Activated naive CD8-positive, alpha-beta T cell treated with anti-CD3 and anti-CD28 coated beads, Interleukin-2, amount 50 U/mL, for 24 hours (primary cell): Measurements from ENCODE around the gene TTLL11.

ENCODE experiments used
- ATAC-seq: fragments of 150-1000 bp; cut with Tn5 transposase; one replicate; pipeline ENCODE4 v1.10.0; 2021
- DNase-seq: peaks from one replicate; pipeline ENCODE4 v3.0.0; 2021
- H3K27ac Mint-ChIP-seq: one replicate; pipeline ENCODE4 v1.8.0; 2021; ENCODE audit warnings: mild to moderate bottlenecking, mixed read lengths
- H3K27me3 Mint-ChIP-seq: one replicate; pipeline ENCODE4 v1.8.0; 2021; ENCODE audit warnings: mixed read lengths
- H3K36me3 Mint-ChIP-seq: one replicate; pipeline ENCODE4 v1.8.0; 2021; ENCODE audit warnings: low read depth, mixed read lengths
- H3K4me1 Mint-ChIP-seq: one replicate; pipeline ENCODE4 v1.8.0; 2021; ENCODE audit warnings: mixed read lengths
- H3K4me3 Mint-ChIP-seq: one replicate; pipeline ENCODE4 v1.8.0; 2021; ENCODE audit warnings: mild to moderate bottlenecking, moderate library complexity, mixed read lengths
- H3K9me3 Mint-ChIP-seq: one replicate; pipeline ENCODE4 v1.8.0; 2021; ENCODE audit warnings: mixed read lengths

Gene TTLL11

DNA sequence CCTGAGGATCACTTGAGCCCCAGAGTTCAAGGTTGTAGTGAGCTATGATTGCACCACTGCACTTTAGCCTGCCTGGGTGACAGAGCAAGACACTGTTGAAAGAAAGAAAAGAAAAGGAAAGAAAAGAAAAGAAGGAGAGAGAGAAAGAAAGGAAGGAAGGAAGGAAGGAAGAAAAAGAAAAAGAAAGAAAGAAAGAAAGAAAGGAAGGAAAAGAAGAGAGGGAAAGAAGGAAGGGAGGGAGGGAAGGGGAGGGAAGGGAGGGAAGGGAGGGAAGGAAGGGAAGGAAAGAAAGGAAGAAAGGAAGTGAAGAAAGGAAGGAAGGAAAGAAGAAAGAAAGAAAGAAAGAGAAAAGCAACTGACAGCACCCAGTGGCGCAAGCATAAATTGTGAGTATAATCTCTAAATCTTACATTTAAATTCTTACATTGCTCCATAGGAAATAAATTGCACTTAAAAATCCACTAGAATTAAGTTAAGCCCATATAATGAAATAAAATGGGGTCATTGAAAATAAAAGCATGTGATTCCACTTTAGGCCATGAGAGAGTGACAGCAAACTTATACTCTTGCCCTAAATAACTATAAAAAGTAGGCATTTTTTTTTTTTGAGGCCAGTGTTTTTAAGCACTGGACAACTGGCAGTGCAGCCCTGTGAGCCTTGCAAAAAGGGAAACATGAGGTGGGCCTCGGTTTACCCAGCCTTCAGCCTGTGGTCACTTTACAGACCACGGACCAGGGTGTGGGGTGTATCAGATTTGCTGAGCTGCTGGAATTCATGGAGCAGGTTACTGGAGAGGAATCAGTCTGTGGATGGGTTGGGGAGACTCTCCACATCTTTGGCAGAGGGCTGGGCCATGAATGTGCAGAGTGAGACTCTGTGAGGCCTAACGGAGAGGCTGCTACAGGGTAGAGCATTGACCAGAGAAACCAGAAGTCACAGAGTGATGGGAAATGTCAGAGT is 175.5 kb downstream of the TTLL11 start:
- Mint-ChIP-seq H3K27ac (no peak overlapping the region), H3K27me3 (no peaks in the 10 kb centered on the region), H3K4me3 (no peak overlapping the region), H3K36me3 (no peaks in the 10 kb centered on the region), H3K9me3 (no peaks in the 10 kb centered on the region), H3K4me1 (no peaks in the 10 kb centered on the region)
- DNase-seq: no peak
- no peak for ATAC-seq

DNA sequence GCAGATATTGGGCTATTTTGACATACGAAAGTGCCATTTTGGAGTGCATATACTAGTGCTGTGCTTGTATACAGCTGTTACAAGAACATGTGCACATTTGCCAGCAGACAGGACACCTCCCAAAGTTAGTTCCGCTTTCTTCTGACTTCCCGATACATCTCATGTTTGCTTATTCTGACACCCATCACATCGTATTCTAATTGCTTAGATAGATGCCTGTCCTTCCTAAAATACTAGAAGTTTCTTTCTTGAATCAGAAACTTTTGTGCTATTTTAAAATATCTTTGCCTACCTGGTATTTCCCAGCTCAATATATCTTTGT is 177.8 kb downstream of the TTLL11 start:
- no peak for ATAC-seq
- Mint-ChIP-seq H3K4me1 (no peaks in the 10 kb centered on the region), H3K27ac (no peak overlapping the region), H3K4me3 (no peak overlapping the region), H3K27me3 (no peaks in the 10 kb centered on the region), H3K9me3 (no peaks in the 10 kb centered on the region), H3K36me3 (no peaks in the 10 kb centered on the region)
- DNase-seq: no peak

DNA sequence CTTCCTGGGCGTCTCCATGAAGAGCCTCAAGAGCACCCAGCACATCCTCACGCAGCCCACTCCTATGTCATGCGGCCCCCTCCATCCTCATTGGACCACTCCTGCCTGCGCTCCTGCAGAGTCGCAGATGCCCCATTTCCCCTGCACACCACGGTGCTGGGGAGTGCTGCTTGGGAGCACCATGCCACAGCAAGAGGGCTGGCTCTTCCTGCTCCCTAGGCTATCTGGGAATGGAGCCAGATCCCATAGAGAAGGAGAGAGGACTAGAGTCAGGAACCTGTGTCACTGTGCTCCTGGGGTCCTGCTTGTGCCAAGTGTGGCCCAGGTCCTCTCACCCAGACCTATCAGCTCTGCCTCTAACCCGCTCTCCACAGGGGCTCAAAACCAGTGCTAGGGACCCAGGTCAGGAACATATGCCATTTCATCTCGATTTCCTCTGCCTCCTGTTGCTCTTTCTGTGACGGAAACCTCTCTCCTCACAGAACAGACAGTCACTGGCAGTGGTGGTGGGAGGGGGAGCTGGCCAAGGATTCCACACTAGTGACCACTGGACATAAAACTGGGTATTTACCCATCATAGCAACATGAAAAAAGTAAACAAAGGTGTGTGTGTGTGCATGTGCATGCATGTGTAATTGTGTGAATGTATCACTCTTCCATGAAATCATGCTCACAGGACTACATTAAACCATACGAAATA is 178.4 kb downstream of the TTLL11 start:
- ATAC-seq (no peak), DNase-seq (no peak)
- Mint-ChIP-seq H3K27me3 (no peaks in the 10 kb centered on the region), H3K9me3 (no peaks in the 10 kb centered on the region), H3K4me3 (no peak overlapping the region), H3K27ac (no peak overlapping the region), H3K4me1 (no peaks in the 10 kb centered on the region), H3K36me3 (no peaks in the 10 kb centered on the region)

DNA sequence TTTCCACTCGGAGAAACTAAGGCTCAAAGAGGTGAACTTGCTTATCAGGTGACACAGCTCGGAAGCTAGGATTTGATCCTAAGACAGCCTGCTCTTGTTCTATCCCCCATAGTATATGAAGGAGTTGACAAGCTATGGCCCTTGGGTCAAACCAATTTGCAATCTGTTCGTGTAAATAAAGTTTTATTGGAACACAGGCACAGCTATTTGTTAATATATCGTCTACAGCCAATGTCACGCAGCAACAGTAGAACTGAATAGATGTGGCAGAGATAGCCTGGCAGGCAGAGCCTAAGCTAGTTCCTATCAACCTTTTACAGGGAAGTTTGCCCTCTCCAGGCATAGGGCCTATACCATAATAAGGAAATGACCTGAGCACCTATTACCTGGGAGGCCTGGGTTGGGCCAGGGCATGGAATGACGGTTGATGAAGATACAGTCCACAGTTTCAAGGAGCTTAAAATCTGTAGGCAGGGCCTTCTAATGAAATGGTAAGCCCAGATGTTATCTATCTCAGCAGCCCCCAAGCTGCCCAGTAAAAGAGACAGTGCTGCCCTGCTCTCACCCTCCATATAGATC is 179.0 kb downstream of the TTLL11 start:
- no peak overlapping the region for H3K4me3 Mint-ChIP-seq
- H3K36me3 Mint-ChIP-seq: no peaks in the 10 kb centered on the region
- H3K4me1 Mint-ChIP-seq: no peaks in the 10 kb centered on the region
- no peak overlapping the region for H3K27ac Mint-ChIP-seq
- DNase-seq: no peak
- ATAC-seq: no peak
- no peaks in the 10 kb centered on the region for H3K9me3 Mint-ChIP-seq
- H3K27me3 Mint-ChIP-seq: no peaks in the 10 kb centered on the region

DNA sequence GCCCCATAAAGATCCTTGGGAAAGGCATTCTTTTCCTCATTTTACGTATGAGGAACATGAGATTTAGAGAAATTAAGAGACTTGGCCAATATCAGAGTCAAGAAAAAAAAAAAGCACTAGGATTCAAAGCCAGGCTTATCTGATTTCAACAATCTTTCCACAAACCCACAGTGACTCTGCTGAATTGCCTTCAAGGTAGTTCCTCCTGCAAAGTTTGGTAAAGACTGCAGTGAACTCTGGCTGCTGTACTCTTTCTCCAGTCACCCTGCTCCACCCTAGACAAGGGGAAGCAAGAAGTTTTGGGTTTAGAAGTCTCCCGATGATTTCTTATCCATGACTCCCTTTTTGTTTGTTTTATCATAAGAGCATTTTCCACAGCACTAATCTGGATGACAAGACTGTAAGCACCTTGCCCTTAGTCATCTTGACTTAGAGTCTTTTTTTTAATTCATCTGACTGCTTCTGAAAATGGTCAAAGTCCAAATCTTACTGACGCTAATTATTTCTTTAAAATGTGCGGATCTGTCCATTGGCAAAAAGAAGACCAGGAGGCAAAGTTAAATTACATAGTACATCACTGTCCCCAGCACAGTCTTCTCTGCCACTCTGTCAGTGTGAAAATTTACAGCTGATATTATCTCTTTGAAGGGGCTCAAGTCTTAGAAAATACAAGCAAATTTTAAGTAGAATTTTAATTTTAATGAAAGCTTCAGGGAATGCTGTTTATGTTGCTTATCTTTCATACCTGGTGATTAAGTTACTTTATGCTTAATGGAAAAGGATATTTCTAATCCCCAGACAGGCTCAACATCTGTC is 180.1 kb downstream of the TTLL11 start:
- DNase-seq (no peak), ATAC-seq (no peak)
- Mint-ChIP-seq H3K4me1 (no peaks in the 10 kb centered on the region), H3K27me3 (no peaks in the 10 kb centered on the region), H3K9me3 (no peaks in the 10 kb centered on the region), H3K27ac (no peak overlapping the region), H3K36me3 (no peaks in the 10 kb centered on the region), H3K4me3 (no peak overlapping the region)

DNA sequence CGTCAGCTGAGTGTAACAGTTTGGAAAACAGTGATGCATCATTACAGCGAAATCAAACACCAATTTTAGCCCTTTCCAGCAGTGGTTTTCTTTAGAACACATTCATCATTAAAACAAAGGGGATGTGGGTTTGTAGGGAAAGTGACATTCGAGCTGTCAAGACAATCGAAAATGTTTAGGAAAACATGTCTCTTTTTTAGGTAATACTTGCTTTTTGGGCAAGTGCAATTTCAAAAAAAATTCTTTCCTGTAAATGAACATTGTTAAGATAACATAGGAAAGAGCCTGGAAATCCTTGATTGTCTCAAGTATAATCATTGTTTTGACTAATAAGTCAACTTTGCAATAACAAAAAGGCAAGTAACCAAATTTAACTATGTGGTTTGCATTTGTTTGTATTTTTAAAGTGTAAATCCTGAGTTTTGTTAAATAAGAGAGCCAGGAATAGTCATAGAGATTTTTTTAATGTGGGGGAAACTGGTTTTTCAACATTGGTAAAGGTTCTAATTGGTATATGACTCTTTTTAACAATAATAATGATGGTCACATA is 182.5 kb downstream of the TTLL11 start:
- H3K4me3 Mint-ChIP-seq: no peak overlapping the region
- no peaks in the 10 kb centered on the region for H3K27me3 Mint-ChIP-seq
- H3K27ac Mint-ChIP-seq: no peak overlapping the region
- no peaks in the 10 kb centered on the region for H3K36me3 Mint-ChIP-seq
- no peak for ATAC-seq
- DNase-seq: no peak
- H3K4me1 Mint-ChIP-seq: no peaks in the 10 kb centered on the region
- no peaks in the 10 kb centered on the region for H3K9me3 Mint-ChIP-seq

DNA sequence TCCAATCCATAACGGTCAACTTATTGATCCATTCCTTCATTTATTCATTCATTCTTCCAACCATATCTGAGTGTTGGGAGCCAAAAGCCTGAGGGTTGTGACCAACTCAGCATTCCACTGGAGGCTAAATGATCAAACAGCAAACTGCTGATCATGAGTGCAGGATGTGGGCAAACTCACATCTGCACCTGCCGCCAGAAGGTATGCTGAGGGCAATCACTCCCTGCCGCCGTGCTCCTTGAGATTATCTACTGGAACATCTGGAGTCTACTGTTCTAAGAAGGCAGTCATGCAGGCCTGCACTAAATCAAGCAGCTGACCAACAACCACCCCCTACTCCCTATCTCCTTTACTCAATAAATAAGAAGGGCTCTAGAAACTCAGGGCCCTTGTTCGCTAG is 184.0 kb downstream of the TTLL11 start:
- H3K27me3 Mint-ChIP-seq: no peaks in the 10 kb centered on the region
- no peaks in the 10 kb centered on the region for H3K36me3 Mint-ChIP-seq
- H3K4me1 Mint-ChIP-seq: no peaks in the 10 kb centered on the region
- no peak overlapping the region for H3K27ac Mint-ChIP-seq
- ATAC-seq: no peak
- no peaks in the 10 kb centered on the region for H3K9me3 Mint-ChIP-seq
- no peak overlapping the region for H3K4me3 Mint-ChIP-seq
- DNase-seq: no peak

DNA sequence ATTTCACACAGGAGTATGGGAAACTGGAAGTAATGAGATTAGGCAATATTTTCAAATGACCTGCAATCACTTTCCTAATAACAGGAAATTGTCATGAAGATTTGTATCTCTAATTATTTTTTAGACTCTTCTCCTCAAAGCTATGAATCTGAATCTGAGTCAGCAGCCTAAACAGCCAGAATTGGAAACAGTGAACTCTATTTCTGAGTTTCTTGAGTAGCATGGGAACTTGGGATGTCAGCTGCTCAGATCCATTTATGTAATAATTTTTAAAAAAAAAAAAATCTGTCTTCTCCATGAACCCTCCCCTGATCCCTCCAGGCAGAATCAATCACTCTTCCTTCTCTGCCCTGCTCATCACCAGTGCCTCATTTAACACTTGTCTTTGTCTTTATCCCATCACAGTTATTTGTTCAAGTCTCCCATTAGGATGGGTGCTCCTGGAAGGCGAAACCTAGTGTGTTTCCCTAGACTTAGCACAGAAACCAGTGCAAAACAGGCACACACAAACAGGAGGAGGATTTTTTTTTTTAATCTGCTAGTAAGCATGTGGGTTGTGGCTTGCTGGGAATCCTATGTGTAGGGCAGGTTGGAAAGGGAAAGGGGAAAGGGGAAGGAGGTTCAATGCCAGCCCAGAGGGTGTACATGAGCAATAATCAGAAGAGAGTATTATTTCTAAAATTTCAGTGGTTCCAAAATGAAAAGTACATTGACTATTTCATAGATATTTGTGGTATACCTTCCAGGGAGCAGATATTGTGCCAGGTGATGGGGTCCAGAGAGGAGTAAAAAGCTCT is 186.8 kb downstream of the TTLL11 start:
- Mint-ChIP-seq H3K36me3 (no peaks in the 10 kb centered on the region), H3K4me1 (no peaks in the 10 kb centered on the region), H3K27me3 (no peaks in the 10 kb centered on the region), H3K27ac (no peak overlapping the region), H3K9me3 (no peaks in the 10 kb centered on the region), H3K4me3 (no peak overlapping the region)
- ATAC-seq (no peak), DNase-seq (no peak)

DNA sequence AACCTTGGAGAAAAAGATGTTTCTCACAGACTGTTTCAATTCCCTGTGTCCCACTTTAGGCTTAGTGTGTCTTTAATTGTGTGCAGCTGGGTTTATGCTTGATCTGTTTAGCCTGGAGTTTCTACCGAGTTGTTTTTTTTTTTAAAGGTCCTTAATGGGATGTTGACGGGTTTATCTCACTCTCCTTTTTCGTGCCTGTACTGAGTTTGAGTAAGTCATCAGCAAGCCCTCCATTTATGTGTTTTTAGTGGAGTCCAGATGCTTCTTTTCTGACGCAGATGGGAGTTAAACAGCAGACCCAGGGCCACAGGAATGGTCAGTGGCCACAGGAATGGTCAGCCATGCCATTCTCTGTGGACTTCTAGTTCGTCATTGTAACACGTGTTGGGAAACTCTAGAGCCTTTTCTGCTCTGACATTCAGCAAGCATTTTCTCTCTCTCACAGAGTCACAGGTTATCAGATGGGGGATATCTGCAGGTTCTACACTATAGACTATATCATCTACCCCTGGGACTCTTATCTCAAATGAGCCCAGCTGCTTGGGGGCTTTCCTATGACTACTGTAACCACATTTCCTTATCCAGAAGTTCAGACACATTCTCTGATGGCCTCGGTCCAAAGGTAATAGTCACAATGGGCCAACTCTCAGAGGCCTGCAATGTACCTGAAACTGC is 190.5 kb downstream of the TTLL11 start:
- no peak for ATAC-seq
- H3K27ac Mint-ChIP-seq: no peak overlapping the region
- no peak for DNase-seq
- peaks cover 11% of the 10 kb centered on the region for H3K9me3 Mint-ChIP-seq
- H3K36me3 Mint-ChIP-seq: no peaks in the 10 kb centered on the region
- no peaks in the 10 kb centered on the region for H3K27me3 Mint-ChIP-seq
- H3K4me1 Mint-ChIP-seq: no peaks in the 10 kb centered on the region
- no peak overlapping the region for H3K4me3 Mint-ChIP-seq

DNA sequence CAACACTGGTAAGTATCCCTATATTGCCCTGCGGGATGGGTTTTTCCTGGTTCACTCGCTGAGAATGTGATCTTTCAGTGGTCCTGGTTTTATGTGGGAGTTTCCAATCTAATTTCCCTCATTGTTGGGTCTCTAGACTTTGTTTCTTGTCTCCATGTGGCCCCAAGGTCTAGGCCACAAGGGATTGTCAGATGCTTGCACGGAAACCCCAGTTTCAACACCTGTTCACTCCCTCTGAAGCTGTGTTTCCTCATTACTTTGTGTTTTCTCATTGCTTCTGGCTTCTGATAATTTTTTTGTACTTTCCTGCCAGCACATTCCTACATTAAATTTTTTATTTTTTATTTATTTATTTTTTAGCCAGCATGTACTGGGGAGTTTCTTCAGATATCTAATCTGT is 191.5 kb downstream of the TTLL11 start:
- no peaks in the 10 kb centered on the region for H3K36me3 Mint-ChIP-seq
- H3K27me3 Mint-ChIP-seq: no peaks in the 10 kb centered on the region
- ATAC-seq (no peak), DNase-seq (no peak)
- no peak overlapping the region for H3K4me3 Mint-ChIP-seq
- H3K27ac Mint-ChIP-seq: no peak overlapping the region
- peaks cover 11% of the 10 kb centered on the region for H3K9me3 Mint-ChIP-seq
- no peaks in the 10 kb centered on the region for H3K4me1 Mint-ChIP-seq

DNA sequence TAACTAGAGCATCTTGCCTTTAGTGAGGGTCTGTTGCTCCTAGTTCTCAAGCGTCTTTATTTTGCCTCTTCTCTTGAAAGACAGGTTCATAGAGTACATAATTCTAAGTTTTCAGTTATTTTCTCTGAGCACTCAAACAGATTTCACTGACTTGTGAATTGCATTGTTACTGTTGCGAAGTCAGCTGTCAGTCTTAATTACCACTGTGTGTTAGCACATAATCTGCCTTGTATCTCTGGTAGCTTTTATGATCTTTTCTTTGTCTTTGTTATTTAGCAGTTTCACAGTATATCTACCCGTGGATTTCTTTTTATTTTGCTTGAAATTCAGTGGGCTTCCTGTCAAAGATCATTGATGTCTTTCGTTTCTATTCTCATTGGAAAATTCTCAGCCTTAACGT is 192.9 kb downstream of the TTLL11 start:
- DNase-seq: no peak
- ATAC-seq: no peak
- no peaks in the 10 kb centered on the region for H3K4me1 Mint-ChIP-seq
- no peaks in the 10 kb centered on the region for H3K36me3 Mint-ChIP-seq
- H3K9me3 Mint-ChIP-seq: peaks cover 11% of the 10 kb centered on the region
- H3K27me3 Mint-ChIP-seq: no peaks in the 10 kb centered on the region
- H3K27ac Mint-ChIP-seq: no peak overlapping the region
- H3K4me3 Mint-ChIP-seq: no peak overlapping the region

DNA sequence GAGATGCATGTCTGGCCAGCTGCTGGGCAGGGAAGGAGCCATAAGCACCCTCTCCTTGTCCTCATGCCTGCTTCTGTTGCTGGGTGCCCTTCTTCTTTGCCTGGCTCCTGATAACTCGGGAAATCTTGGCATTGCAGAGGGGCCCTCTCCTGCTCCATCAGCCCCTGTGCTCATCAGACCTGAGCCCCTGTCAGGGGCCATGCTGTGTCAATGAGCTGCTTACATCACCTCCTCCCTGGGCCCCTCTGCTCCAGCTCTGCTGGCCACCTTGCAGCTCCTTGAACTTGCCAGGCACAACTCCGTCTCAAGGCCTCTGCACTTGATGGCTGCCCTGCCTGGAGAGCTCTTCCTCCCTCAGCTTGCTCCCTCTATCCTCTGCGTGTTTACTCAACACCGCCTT is 194.3 kb downstream of the TTLL11 start:
- Mint-ChIP-seq H3K9me3 (peaks cover 11% of the 10 kb centered on the region), H3K36me3 (no peaks in the 10 kb centered on the region), H3K27ac (no peak overlapping the region), H3K27me3 (no peaks in the 10 kb centered on the region), H3K4me3 (no peak overlapping the region), H3K4me1 (no peaks in the 10 kb centered on the region)
- ATAC-seq: no peak
- no peak for DNase-seq

DNA sequence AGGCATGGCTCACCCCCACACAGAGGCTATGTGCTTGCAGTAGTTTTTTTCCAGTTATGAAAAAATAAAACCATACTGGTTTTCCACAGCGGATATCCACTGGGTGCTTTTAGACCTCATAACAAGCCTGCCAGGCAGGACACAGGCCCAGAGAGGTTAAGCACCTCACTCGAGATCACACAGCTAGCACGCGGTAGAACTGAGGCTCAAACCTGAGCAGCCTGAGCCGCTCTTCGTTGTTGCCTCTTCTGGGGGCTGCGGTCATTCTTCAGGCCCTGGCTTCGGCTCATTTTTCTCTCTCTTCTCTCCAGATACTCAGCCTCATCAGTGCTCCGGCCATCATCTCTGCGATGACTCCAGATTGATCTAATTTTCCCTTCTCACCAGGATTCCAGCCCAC is 196.0 kb downstream of the TTLL11 start:
- no peak overlapping the region for H3K27ac Mint-ChIP-seq
- peaks cover 11% of the 10 kb centered on the region for H3K9me3 Mint-ChIP-seq
- ATAC-seq (no peak), DNase-seq (no peak)
- no peaks in the 10 kb centered on the region for H3K36me3 Mint-ChIP-seq
- no peaks in the 10 kb centered on the region for H3K4me1 Mint-ChIP-seq
- H3K27me3 Mint-ChIP-seq: no peaks in the 10 kb centered on the region
- H3K4me3 Mint-ChIP-seq: no peak overlapping the region
